PC-3 (cell line): ENCODE measurements around the gene RPS6KC1. TPM values are rescaled to one million over a fixed set of nuclear protein-coding genes. Genes with fewer than 3 reads are reported as not detected.

Experiments
- ATAC-seq: fragments of 200-7000 bp; cut with Tn5 transposase; 2 replicates; pipeline ENCODE4 v1.9.1; 2020; ENCODE audit warnings: mild to moderate bottlenecking, moderate library complexity
- BruUV-seq: library from RNA; stranded (reverse); fragments of 400-500 nt; replicated peaks from 2 replicates; lab custom pipeline; 2021; lab: Mats Ljungman, UMichigan
- CTCF ChIA-PET: fragments of 300-600 bp; sonication (Branson Sonifier 250); formaldehyde crosslinking; loops from one replicate; lab custom pipeline; 2022; ENCODE audit warnings: antibody characterized with exemption; lab: Charles Lee
- POLR2A ChIA-PET: fragments of 300-600 bp; sonication (Branson Sonifier 250); formaldehyde crosslinking; loops from one replicate; lab custom pipeline; 2022; ENCODE audit warnings: antibody characterized with exemption; ENCODE audit not compliant: unreplicated experiment; lab: Charles Lee
- DNase-seq: peaks from one replicate; pipeline ENCODE4 v3.0.0-alpha.2; 2015
- H2AFZ ChIP-seq: fragments of 300-600 bp; sonication (generic); 2 replicates; pipeline ENCODE4 v1.6.0; 2016; ENCODE audit warnings: antibody characterized with exemption, low read length
- H3F3A ChIP-seq: fragments of 300-600 bp; sonication (generic); one replicate; pipeline ENCODE4 v1.6.0; 2017; ENCODE audit warnings: antibody characterized with exemption, low read length, control low read depth, mild to moderate bottlenecking; ENCODE audit not compliant: unreplicated experiment
- H3K27ac ChIP-seq: fragments of 300-600 bp; sonication (generic); 2 replicates; pipeline ENCODE4 v1.5.1; 2016; ENCODE audit warnings: mild to moderate bottlenecking, low read length
- H3K27me3 ChIP-seq: fragments of 300-600 bp; sonication (generic); 2 replicates; pipeline ENCODE4 v1.6.1; 2016; ENCODE audit warnings: low read length, mixed read lengths
- H3K36me3 ChIP-seq: fragments of 300-600 bp; sonication (generic); 2 replicates; pipeline ENCODE4 v1.6.1; 2016; ENCODE audit warnings: low read depth, mixed run types, low read length, mixed read lengths
- H3K4me1 ChIP-seq: fragments of 300-600 bp; sonication (generic); 2 replicates; pipeline ENCODE4 v1.5.1; 2016; ENCODE audit warnings: low read length; ENCODE audit not compliant: insufficient read depth
- H3K4me2 ChIP-seq: fragments of 300-600 bp; sonication (generic); 2 replicates; pipeline ENCODE4 v1.6.0; 2016; ENCODE audit warnings: low read length
- H3K4me3 ChIP-seq: fragments of 300-600 bp; sonication (generic); 2 replicates; pipeline ENCODE4 v1.5.1; 2016; ENCODE audit warnings: mild to moderate bottlenecking, low read length, mixed read lengths
- H3K79me2 ChIP-seq: fragments of 300-600 bp; sonication (generic); 2 replicates; pipeline ENCODE4 v1.6.1; 2017; ENCODE audit warnings: low read length, mixed read lengths
- H3K9ac ChIP-seq: fragments of 300-600 bp; sonication (generic); 2 replicates; pipeline ENCODE4 v1.6.0; 2016; ENCODE audit warnings: mild to moderate bottlenecking, low read length
- H3K9me2 ChIP-seq: fragments of 300-600 bp; sonication (generic); replicated peaks from 2 replicates; pipeline ENCODE4 v1.6.1; 2016; ENCODE audit warnings: mixed run types, low read length, mixed read lengths
- H3K9me3 ChIP-seq: fragments of 300-600 bp; sonication (generic); 2 replicates; pipeline ENCODE4 v1.6.1; 2016; ENCODE audit warnings: low read length, mixed read lengths
- H4K20me1 ChIP-seq: fragments of 300-600 bp; sonication (generic); 2 replicates; pipeline ENCODE4 v1.6.1; 2016; ENCODE audit warnings: low read length, mixed read lengths
- CTCF ChIP-seq: fragments of 300-600 bp; sonication (generic); conservative IDR thresholded peaks from 2 replicates; pipeline ENCODE4 v1.5.1; 2017; ENCODE audit warnings: antibody characterized with exemption, low read depth, mild to moderate bottlenecking, low read length
- EZH2 ChIP-seq: fragments of 300-600 bp; sonication (generic); IDR thresholded peaks from one replicate; pipeline ENCODE4 v1.6.1; 2017; ENCODE audit warnings: antibody characterized with exemption, mild to moderate bottlenecking, low read length; ENCODE audit not compliant: unreplicated experiment
- EZH2phosphoT487 ChIP-seq: fragments of 300-600 bp; sonication (generic); IDR thresholded peaks from 2 replicates; pipeline ENCODE4 v1.6.1; 2018; ENCODE audit warnings: mild to moderate bottlenecking, antibody characterized with exemption, low read length, borderline replicate concordance
- intact Hi-C: fragments of 100-400 bp; cut with micrococcal nuclease; formaldehyde crosslinking; loops from 2 replicates; pipeline ENCODE4 v1.9.0; 2023
- total RNA-seq: library from RNA; depleted of rRNA; stranded (reverse); fragments of >200 nt; gene quantifications from 2 replicates; pipeline ENCODE4 v1.2.3, GENCODE V29; 2014

RPS6KC1 gene
- total RNA-seq, 1 experiment from 2014 or later, result 21.1 TPM

- Histone ChIP-seq H3K4me1 (no peaks in the 10 kb centered on the region), H3K9me2 (no peaks in the 10 kb centered on the region), H3K27ac (no peak overlapping the region), H2AFZ (no peak overlapping the region), H3K79me2 (no peaks in the 10 kb centered on the region), H3K4me3 (no peak overlapping the region), H3K36me3 (no peaks in the 10 kb centered on the region), H3K9me3 (no peaks in the 10 kb centered on the region), H3K27me3 (no peaks in the 10 kb centered on the region), H3K4me2 (no peak overlapping the region), H3F3A (no peaks in the 10 kb centered on the region), H4K20me1 (no peaks in the 10 kb centered on the region), H3K9ac (no peak overlapping the region)
- CTCF ChIA-PET, result no interaction called here
- TF ChIP-seq CTCF (no peak), EZH2phosphoT487 (no peak), EZH2 (no peak)
- DNase-seq (peak; percentile 55), ATAC-seq (0 out of 2 replicates have a peak, but pooled peaks have one; percentile 29)
- POLR2A ChIA-PET, result no interaction called here
- BruUV-seq, result no TSS peak
- intact Hi-C loops, result no loop called here
Measured at GRCh38 chr1:213268221-213268620, 217.2 kb downstream of the RPS6KC1 start.

GRCh38 chr1:213269829-213270228 is 218.8 kb downstream of the RPS6KC1 start:
- ChIA-PET POLR2A (no interaction called here), CTCF (no interaction called here)
- no peak overlapping the region for H3K27ac ChIP-seq
- TF ChIP-seq EZH2phosphoT487, result no peak
- TF ChIP-seq CTCF, result no peak
- TF ChIP-seq EZH2, result no peak
- H3K79me2 ChIP-seq, result no peaks in the 10 kb centered on the region
- BruUV-seq, result no TSS peak
- H3K4me2 ChIP-seq, result no peak overlapping the region
- H3K4me1 ChIP-seq, result no peaks in the 10 kb centered on the region
- no peaks in the 10 kb centered on the region for H3K9me3 ChIP-seq
- no peaks in the 10 kb centered on the region for H4K20me1 ChIP-seq
- no peaks in the 10 kb centered on the region for H3K9me2 ChIP-seq
- H3K9ac ChIP-seq, result no peak overlapping the region
- H3K27me3 ChIP-seq, result no peaks in the 10 kb centered on the region
- no peak overlapping the region for H3K4me3 ChIP-seq
- intact Hi-C loops, result no loop called here
- no peaks in the 10 kb centered on the region for H3K36me3 ChIP-seq
- DNase-seq, result no peak
- no peak for ATAC-seq
- H2AFZ ChIP-seq, result no peak overlapping the region
- H3F3A ChIP-seq, result no peaks in the 10 kb centered on the region

GRCh38 chr1:213273546-213273945 is 222.5 kb downstream of the RPS6KC1 start:
- intact Hi-C loops, result no loop called here
- Histone ChIP-seq H3K79me2 (no peaks in the 10 kb centered on the region), H2AFZ (no peak overlapping the region), H3K27ac (no peak overlapping the region), H3K4me3 (no peak overlapping the region), H4K20me1 (no peaks in the 10 kb centered on the region), H3F3A (no peaks in the 10 kb centered on the region), H3K4me1 (no peaks in the 10 kb centered on the region), H3K9me3 (no peaks in the 10 kb centered on the region), H3K9ac (no peak overlapping the region), H3K27me3 (no peaks in the 10 kb centered on the region), H3K9me2 (no peaks in the 10 kb centered on the region), H3K4me2 (no peak overlapping the region), H3K36me3 (no peaks in the 10 kb centered on the region)
- no peak for TF ChIP-seq CTCF
- no peak for TF ChIP-seq EZH2phosphoT487
- TF ChIP-seq EZH2, result no peak
- ChIA-PET CTCF (no interaction called here), POLR2A (no interaction called here)
- ATAC-seq, result no peak
- no TSS peak for BruUV-seq
- DNase-seq, result no peak
